HG03139 (cell line): ENCODE measurements around the gene PABPN1L.

ENCODE experiments used
- ATAC-seq: cut with Tn5 transposase; IDR thresholded peaks from one replicate; pipeline ENCODE4 v1.9.1; 2021; ENCODE audit not compliant: unreplicated experiment

The PABPN1L gene

GRCh38 chr16:88884569-88885271 lies 18.3 kb upstream of the PABPN1L start:
- ATAC-seq, result no peak

GRCh38 chr16:88883946-88884345 lies 17.5 kb upstream of the PABPN1L start:
- no peak for ATAC-seq

DNA sequence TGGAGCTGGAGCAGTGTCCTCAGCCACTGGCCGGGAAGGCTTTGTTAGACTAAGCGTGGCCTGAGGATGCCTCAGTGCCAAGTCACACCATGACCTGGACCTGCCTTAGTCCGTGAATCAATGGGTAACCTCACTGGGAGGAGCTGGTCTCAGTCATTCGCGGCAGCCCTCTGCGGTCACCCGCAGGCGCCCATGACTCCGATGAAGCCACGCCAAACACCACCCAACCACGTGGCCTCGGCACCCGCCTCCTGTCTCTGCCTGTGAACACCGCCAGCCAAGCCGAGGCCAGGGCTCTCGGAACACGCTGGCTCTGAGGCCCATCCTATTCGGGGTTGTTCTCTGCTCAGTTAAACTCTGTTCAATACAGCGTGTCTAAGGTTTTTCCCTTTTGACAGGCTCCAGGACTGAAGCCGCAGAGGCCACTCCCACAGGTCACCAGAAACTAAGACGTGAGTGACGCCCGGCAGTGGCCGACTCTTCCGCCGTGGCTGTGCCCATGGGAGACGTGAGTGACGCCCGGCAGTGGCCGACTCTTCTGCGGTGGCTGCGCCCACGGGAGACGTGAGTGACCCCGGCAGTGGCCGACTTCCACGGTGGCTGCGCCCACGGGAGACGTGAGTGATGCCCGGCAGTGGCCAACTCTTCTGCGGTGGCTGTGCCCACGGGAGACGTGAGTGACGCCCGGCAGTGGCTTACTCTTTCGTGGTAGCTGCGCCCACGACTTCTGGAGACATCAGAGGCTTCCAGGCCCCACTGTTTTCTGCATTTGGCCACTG lies 16.8 kb upstream of the PABPN1L start:
- no peak for ATAC-seq

GRCh38 chr16:88882358-88883030 lies 16.0 kb upstream of the PABPN1L start:
- ATAC-seq, result no peak

- no peak for ATAC-seq
Observed at GRCh38 chr16:88881675-88882357, 15.4 kb upstream of the PABPN1L start.

GRCh38 chr16:88881007-88881615 lies 14.7 kb upstream of the PABPN1L start:
- no peak for ATAC-seq

- ATAC-seq, result no peak
Observed at GRCh38 chr16:88880226-88881006, 14.0 kb upstream of the PABPN1L start.

GRCh38 chr16:88879788-88880055 lies 13.3 kb upstream of the PABPN1L start:
- no peak for ATAC-seq

GRCh38 chr16:88878967-88879787 lies 12.7 kb upstream of the PABPN1L start:
- no peak for ATAC-seq

DNA sequence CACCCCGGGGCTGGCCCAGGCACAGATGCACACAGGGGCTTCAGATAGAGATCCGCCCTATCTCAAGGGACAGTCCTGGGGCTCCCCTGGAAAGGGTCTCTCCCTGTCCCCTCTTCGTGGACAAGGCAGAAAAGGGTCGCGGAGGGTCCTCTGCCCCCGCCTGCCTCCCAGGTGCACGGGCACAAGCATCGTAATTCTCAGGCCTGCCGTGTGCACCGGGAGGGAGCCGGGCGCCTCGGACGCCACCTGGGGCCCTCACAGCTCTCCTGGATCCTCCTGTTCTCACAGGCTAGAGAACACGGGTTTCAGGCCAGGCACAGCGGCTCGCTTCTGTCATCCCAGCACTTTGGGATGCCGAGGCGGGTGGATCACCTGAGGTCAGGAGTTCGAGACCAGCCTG lies 11.9 kb upstream of the PABPN1L start:
- ATAC-seq, result no peak

- no peak for ATAC-seq
Observed at GRCh38 chr16:88877564-88878289, 11.3 kb upstream of the PABPN1L start.

- no peak for ATAC-seq
Observed at GRCh38 chr16:88876942-88877526, 10.6 kb upstream of the PABPN1L start.

- ATAC-seq, result no peak
Observed at GRCh38 chr16:88875703-88876234, 9.3 kb upstream of the PABPN1L start.

GRCh38 chr16:88874938-88875599 lies 8.6 kb upstream of the PABPN1L start:
- no peak for ATAC-seq

GRCh38 chr16:88872650-88873331 lies 6.3 kb upstream of the PABPN1L start:
- no peak for ATAC-seq

DNA sequence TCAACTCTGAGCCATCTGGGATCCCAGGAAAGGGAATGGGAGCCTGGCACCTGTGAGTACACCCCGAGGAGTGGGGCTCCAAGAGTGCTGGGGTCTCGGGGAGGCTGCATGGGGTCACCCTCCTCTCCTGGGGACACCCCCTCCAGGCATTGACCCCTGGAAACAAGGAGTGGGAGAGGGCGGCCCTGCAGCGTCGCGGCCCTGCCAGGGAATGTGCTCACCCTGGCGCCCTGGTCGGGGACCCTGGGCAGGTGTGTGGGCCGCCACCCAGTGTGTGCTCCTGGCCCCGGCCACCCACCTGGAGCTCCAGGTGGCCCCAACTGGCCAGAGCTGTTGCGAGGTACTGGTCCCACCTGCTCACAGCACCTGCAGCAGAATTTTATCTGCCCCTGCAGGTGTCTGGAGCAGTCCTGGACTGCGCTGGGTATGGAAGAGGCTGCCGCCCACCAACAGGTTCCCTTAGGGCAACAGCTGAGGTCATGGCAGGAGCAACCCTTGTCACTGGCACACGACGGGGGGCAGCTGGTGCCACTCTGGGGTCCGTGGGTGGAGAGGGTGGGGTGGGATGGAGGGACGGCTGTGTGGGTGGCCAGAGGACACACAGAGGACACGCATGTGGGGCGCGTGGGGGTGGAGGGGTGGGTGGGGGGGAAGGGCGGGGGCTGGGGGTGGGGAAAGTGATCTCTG lies 5.4 kb upstream of the PABPN1L start:
- ATAC-seq, result no peak

DNA sequence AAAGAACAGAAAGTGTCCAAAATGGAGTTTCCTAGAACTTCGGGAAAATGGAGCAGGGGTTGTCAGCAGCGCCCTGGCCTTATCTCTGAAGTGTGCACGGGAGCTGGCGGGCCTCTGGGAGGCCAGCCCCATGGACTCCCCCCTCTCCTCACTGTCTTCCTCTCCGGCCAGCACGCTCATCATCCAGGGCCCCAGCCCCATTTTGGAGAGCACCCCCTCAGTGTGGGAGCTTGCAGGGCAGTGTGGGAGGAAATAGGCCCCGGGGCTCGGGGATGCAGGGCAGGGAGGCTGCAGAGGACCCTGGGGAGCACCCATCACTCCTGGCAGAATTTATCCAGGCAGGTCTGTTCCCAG lies 4.9 kb upstream of the PABPN1L start:
- ATAC-seq, result no peak
